ENCODE results near the gene THAP4. TPM values are rescaled to one million over a fixed set of nuclear protein-coding genes. Genes with fewer than 3 reads are reported as not detected.
A peak's percentile ranks its signal among the peaks of the same experiment; 100 is the strongest.

Gene THAP4
- total and polyA plus RNA-seq, 2 of the 13 experiments (the other 11 are each of a cell fraction or from before 2014, with no cell fraction given) = 59.7 to 75.7 TPM

- TF ChIP-seq, protein P1, sequence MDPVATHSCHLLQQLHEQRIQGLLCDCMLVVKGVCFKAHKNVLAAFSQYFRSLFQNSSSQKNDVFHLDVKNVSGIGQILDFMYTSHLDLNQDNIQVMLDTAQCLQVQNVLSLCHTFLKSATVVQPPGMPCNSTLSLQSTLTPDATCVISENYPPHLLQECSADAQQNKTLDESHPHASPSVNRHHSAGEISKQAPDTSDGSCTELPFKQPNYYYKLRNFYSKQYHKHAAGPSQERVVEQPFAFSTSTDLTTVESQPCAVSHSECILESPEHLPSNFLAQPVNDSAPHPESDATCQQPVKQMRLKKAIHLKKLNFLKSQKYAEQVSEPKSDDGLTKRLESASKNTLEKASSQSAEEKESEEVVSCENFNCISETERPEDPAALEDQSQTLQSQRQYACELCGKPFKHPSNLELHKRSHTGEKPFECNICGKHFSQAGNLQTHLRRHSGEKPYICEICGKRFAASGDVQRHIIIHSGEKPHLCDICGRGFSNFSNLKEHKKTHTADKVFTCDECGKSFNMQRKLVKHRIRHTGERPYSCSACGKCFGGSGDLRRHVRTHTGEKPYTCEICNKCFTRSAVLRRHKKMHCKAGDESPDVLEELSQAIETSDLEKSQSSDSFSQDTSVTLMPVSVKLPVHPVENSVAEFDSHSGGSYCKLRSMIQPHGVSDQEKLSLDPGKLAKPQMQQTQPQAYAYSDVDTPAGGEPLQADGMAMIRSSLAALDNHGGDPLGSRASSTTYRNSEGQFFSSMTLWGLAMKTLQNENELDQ (CRISPR knock-in tag; IDR thresholded peaks at IDR 0.05; ENCODE audit: borderline replicate concordance) = no peak
Measured at GRCh38 chr2:241597561-241597960, 39.4 kb downstream of the THAP4 start (continued).

DNA sequence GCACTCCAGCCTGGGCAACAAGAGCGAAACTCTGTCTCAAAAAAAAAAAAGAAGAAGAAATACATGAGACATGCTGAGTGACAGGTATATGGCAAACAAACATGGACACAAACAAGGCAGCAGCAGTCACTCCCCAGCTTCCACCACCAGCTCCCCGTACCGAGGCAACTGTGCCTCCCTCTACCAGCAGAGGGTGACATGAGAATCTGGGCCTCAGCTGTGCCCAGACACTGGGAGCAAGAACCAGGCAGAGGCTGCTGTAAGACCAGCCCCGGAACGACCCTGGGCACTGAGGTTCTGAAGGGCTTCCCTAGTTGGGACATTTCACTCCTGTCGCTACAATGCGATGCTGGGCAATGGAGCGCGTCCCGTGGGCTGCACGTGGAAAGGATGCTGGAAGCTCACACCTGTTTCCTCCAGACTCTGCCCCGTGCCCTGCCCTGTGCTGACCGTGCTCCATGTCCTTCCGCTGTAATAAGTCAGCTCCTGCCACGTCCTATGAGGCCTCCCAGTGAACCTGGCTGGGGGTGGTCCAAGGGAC lies 41.3 kb downstream of the THAP4 start:
- no peaks in the 10 kb centered on the region for H3K9me3 ChIP-seq (ENCODE audit: low read length)
- DNase-seq (ENCODE audit: low spot score) (peak; percentile 49), ATAC-seq (peak; percentile 94), FAIRE-seq (peak; percentile 70)
- no peaks in the 10 kb centered on the region for H3K27me3 ChIP-seq (ENCODE audit: control insufficient read depth in 1 of 2, insufficient read depth in 2 of 2, low read length in 2 of 2)
- intact Hi-C loops (cut with micrococcal nuclease; ENCODE audit: unreplicated experiment) (loop anchor here (1.0 to 5.0 kb wide), 2 partner anchors 9 to 43 kb away; no protein-coding TSS in a partner anchor), in situ Hi-C loops (cut with HindIII; ENCODE audit: extremely low pct_ligation_motif_present, low pct_unique_long_range_greater_than_20kb) (no loop called here)
- no peak overlapping the region for H3K4me3 ChIP-seq (replicated peaks in 1 of 3; ENCODE audit: insufficient read depth in 1 of 3, low read depth in 2 of 3, low read length in 3 of 3)
- POLR2A ChIA-PET = interaction anchor here (1.0 to 1.2 kb wide), 3 partner anchors 15 to 88 kb away, joined by 3 to 4 read pairs (median 3); no protein-coding TSS in a partner anchor
- no peaks in the 10 kb centered on the region for H3K79me2 ChIP-seq (ENCODE audit: insufficient read depth, low read length)
- H3K36me3 ChIP-seq (replicated peaks in 1 of 2; ENCODE audit: control insufficient read depth in 1 of 2, insufficient read depth in 2 of 2, low read length in 2 of 2) = peaks cover 23 to 71% of the 10 kb centered on the region in 2 experiments
- no peak overlapping the region for H3K27ac ChIP-seq (ENCODE audit: extremely low read length, insufficient read depth, low read length)
- WGBS (ENCODE audit: low lambda C conversion rate) = 85% methylated on average over 12 of the region's 15 CpGs
- no peak overlapping the region for H2AFZ ChIP-seq (ENCODE audit: low read length)
- no peak overlapping the region for H3K4me2 ChIP-seq (ENCODE audit: low read depth, low read length)
- H4K20me1 ChIP-seq (ENCODE audit: insufficient read depth, low read length) = no peaks in the 10 kb centered on the region
- H3K4me1 ChIP-seq (ENCODE audit: insufficient read depth, low read length) = no peaks in the 10 kb centered on the region
- CTCF ChIA-PET (ENCODE audit: low intra/inter-chr PET ratio, low total read pairs) = interaction anchor here (1.0 to 1.1 kb wide), 2 partner anchors 61 to 63 kb away, joined by 3 read pairs; no protein-coding TSS in a partner anchor
- no TSS peak for BruUV-seq (replicated peaks)
- H3K9ac ChIP-seq (ENCODE audit: insufficient read depth, low read depth, low read length) = no peak overlapping the region
- TF ChIP-seq ZSCAN12 (CRISPR knock-in tag; IDR thresholded peaks at IDR 0.05) (no peak), ZNF597 (CRISPR knock-in tag; IDR thresholded peaks at IDR 0.05) (no peak), CTCF (CRISPR knock-in tag; IDR thresholded peaks at IDR 0.05) (peak; percentile 67), MEIS2 (CRISPR knock-in tag; IDR thresholded peaks at IDR 0.05) (no peak)
- TF ChIP-seq, protein P2, sequence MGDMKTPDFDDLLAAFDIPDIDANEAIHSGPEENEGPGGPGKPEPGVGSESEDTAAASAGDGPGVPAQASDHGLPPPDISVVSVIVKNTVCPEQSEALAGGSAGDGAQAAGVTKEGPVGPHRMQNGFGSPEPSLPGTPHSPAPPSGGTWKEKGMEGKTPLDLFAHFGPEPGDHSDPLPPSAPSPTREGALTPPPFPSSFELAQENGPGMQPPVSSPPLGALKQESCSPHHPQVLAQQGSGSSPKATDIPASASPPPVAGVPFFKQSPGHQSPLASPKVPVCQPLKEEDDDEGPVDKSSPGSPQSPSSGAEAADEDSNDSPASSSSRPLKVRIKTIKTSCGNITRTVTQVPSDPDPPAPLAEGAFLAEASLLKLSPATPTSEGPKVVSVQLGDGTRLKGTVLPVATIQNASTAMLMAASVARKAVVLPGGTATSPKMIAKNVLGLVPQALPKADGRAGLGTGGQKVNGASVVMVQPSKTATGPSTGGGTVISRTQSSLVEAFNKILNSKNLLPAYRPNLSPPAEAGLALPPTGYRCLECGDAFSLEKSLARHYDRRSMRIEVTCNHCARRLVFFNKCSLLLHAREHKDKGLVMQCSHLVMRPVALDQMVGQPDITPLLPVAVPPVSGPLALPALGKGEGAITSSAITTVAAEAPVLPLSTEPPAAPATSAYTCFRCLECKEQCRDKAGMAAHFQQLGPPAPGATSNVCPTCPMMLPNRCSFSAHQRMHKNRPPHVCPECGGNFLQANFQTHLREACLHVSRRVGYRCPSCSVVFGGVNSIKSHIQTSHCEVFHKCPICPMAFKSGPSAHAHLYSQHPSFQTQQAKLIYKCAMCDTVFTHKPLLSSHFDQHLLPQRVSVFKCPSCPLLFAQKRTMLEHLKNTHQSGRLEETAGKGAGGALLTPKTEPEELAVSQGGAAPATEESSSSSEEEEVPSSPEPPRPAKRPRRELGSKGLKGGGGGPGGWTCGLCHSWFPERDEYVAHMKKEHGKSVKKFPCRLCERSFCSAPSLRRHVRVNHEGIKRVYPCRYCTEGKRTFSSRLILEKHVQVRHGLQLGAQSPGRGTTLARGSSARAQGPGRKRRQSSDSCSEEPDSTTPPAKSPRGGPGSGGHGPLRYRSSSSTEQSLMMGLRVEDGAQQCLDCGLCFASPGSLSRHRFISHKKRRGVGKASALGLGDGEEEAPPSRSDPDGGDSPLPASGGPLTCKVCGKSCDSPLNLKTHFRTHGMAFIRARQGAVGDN (CRISPR knock-in tag; IDR thresholded peaks at IDR 0.05) = peak; percentile 37; the same call in 1 of the 2 replicates
- TF ChIP-seq, protein P3, sequence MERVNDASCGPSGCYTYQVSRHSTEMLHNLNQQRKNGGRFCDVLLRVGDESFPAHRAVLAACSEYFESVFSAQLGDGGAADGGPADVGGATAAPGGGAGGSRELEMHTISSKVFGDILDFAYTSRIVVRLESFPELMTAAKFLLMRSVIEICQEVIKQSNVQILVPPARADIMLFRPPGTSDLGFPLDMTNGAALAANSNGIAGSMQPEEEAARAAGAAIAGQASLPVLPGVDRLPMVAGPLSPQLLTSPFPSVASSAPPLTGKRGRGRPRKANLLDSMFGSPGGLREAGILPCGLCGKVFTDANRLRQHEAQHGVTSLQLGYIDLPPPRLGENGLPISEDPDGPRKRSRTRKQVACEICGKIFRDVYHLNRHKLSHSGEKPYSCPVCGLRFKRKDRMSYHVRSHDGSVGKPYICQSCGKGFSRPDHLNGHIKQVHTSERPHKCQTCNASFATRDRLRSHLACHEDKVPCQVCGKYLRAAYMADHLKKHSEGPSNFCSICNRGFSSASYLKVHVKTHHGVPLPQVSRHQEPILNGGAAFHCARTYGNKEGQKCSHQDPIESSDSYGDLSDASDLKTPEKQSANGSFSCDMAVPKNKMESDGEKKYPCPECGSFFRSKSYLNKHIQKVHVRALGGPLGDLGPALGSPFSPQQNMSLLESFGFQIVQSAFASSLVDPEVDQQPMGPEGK (CRISPR knock-in tag; IDR thresholded peaks at IDR 0.05) = no peak
- TF ChIP-seq, protein P4, sequence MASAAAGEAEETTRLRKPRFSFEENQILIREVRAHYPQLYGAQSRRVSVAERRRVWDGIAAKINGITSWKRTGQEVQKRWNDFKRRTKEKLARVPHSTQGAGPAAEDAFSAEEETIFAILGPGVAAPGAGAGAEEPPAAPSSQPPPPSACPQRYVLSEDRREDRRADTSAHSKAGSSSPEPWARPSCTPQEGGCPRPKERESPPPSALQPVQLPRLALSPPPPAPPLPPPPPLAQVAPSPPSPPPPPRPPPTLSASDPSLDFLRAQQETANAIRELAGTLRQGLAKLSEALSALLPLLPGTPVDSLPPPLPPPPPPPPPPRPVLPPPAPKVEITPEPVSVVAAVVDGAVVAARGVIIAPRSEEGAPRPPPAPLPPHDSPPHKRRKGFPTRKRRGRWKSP (CRISPR knock-in tag; IDR thresholded peaks at IDR 0.05) = no peak
